Smooth muscle cell (in vitro differentiated cells): ENCODE measurements around the gene GPS1. TPM values are rescaled to one million over a fixed set of nuclear protein-coding genes. Genes with fewer than 3 reads are reported as not detected.

Source experiments
- DNase-seq: peaks from one replicate; lab custom pipeline; 2025; ENCODE audit not compliant: unreplicated experiment; lab: John Stamatoyannopoulos, UW
- H2AFZ ChIP-seq: fragments of 200-600 bp; sonication (generic); 2 replicates; pipeline ENCODE4 v1.6.0; 2016; ENCODE audit warnings: antibody characterized with exemption, low read depth, mild to moderate bottlenecking
- H3F3A ChIP-seq: fragments of 200-600 bp; sonication (generic); 2 replicates; pipeline ENCODE4 v1.6.0; 2017; ENCODE audit warnings: antibody characterized with exemption, low read depth
- H3K27ac ChIP-seq: fragments of 200-600 bp; sonication (generic); 2 replicates; pipeline ENCODE4 v1.5.1; 2016; ENCODE audit warnings: low read depth, mild to moderate bottlenecking
- H3K27me3 ChIP-seq: fragments of 200-600 bp; sonication (generic); 2 replicates; pipeline ENCODE4 v1.6.1; 2016; ENCODE audit warnings: low read depth, mild to moderate bottlenecking
- H3K36me3 ChIP-seq: fragments of 200-600 bp; sonication (generic); 2 replicates; pipeline ENCODE4 v1.5.1; 2016; ENCODE audit warnings: low read depth
- H3K4me1 ChIP-seq: fragments of 200-600 bp; sonication (generic); 2 replicates; pipeline ENCODE4 v1.5.1; 2016; ENCODE audit warnings: low read depth
- H3K4me2 ChIP-seq: fragments of 200-600 bp; sonication (generic); 2 replicates; pipeline ENCODE4 v1.6.0; 2016; ENCODE audit warnings: mild to moderate bottlenecking
- H3K4me3 ChIP-seq: fragments of 200-600 bp; sonication (generic); 2 replicates; pipeline ENCODE4 v1.5.1; 2016; ENCODE audit warnings: mild to moderate bottlenecking
- H3K79me2 ChIP-seq: fragments of 200-600 bp; sonication (generic); 2 replicates; pipeline ENCODE4 v1.6.0; 2016; ENCODE audit warnings: low read depth, mild to moderate bottlenecking
- H3K9ac ChIP-seq: fragments of 200-600 bp; sonication (generic); 2 replicates; pipeline ENCODE4 v1.6.0; 2016; ENCODE audit warnings: low read depth
- H3K9me3 ChIP-seq: fragments of 200-600 bp; sonication (generic); replicated peaks from 2 replicates; pipeline ENCODE4 v1.5.1; 2016; ENCODE audit warnings: low read depth
- H4K20me1 ChIP-seq: fragments of 200-600 bp; sonication (generic); 2 replicates; pipeline ENCODE4 v1.6.0; 2016; ENCODE audit warnings: low read depth
- WGBS: methylation state at CpG from one replicate; pipeline ENCODE4 v1.1.7; 2016; ENCODE audit warnings: low lambda C conversion rate; 5-methylcytosine and 5-hydroxymethylcytosine counted together
- polyA plus RNA-seq: library from polyadenylated mRNA; unstranded; fragments of >200 nt; fragmentation: Nextera tagmentation; extraction: Ambion mirVana; gene quantifications from 2 replicates; pipeline ENCODE4 v1.2.1, GENCODE V29; 2016
- total RNA-seq: library from RNA; depleted of rRNA; stranded (reverse); fragments of >200 nt; gene quantifications from 2 replicates; pipeline ENCODE4 v1.2.3, GENCODE V29; 2014
- TF ChIP-seq, protein P1 (sequence below): fragments of 200-600 bp; sonication (generic); IDR thresholded peaks from 2 replicates; pipeline ENCODE4 v1.5.1; 2017; ENCODE audit warnings: borderline replicate concordance, mild to moderate bottlenecking, antibody characterized with exemption; ENCODE audit not compliant: insufficient read depth, poor library complexity, severe bottlenecking

Gene GPS1
- total and polyA plus RNA-seq, 2 experiments from 2014 or later: 93.7 to 134 TPM

DNA sequence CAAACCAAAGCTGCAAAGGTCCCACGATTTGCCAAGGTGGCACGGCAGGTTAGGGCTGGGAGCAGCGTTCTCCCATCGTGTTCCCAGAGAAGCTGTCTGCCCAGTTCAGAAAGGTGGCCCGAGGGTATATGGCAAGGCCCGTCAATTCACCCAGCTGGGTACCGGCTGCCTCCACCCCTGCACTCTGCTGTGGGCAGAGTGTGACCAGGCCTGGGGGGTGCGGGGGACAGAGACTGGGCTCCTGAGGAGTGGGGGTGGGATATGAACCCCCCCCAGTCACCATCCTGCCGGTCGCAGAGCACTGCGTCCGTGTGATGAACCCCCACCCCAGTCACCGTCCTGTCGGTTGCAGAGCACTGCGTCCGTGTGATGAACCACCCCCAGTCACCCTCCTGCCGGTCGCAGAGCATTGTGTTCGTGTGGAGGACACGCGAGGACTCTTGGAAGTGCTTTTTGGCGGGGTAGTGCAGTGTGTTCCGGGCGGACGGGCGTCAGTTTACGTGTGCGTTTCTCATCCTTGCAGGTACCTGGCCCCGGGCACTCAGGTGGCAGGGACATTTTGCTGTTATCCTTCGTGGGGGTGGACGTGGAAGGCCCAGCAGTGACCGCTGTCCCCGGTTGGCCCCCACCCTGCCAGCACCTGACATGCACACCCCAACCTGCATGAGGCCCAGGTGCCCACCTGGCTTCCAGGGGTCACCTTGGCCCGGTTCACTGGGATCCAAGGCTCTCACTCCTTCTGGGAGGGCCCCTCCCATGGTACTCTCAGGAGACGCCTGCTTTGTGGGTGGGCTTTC is 49.0 kb downstream of the GPS1 start:
- TF ChIP-seq, protein P1, sequence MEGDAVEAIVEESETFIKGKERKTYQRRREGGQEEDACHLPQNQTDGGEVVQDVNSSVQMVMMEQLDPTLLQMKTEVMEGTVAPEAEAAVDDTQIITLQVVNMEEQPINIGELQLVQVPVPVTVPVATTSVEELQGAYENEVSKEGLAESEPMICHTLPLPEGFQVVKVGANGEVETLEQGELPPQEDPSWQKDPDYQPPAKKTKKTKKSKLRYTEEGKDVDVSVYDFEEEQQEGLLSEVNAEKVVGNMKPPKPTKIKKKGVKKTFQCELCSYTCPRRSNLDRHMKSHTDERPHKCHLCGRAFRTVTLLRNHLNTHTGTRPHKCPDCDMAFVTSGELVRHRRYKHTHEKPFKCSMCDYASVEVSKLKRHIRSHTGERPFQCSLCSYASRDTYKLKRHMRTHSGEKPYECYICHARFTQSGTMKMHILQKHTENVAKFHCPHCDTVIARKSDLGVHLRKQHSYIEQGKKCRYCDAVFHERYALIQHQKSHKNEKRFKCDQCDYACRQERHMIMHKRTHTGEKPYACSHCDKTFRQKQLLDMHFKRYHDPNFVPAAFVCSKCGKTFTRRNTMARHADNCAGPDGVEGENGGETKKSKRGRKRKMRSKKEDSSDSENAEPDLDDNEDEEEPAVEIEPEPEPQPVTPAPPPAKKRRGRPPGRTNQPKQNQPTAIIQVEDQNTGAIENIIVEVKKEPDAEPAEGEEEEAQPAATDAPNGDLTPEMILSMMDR: no peak
- peaks cover 13% of the 10 kb centered on the region for H3F3A ChIP-seq
- H3K4me2 ChIP-seq: peak overlapping the region; percentile 100
- H3K27me3 ChIP-seq: no peaks in the 10 kb centered on the region
- no peaks in the 10 kb centered on the region for H3K9me3 ChIP-seq
- WGBS: 91% methylated on average over 33 of the region's 35 CpGs
- no peak overlapping the region for H2AFZ ChIP-seq
- peaks cover 21% of the 10 kb centered on the region for H4K20me1 ChIP-seq
- H3K9ac ChIP-seq: no peak overlapping the region
- H3K4me3 ChIP-seq: no peak overlapping the region
- DNase-seq: no peak
- H3K27ac ChIP-seq: no peak overlapping the region
- H3K4me1 ChIP-seq: peaks cover 56% of the 10 kb centered on the region
- H3K79me2 ChIP-seq: peaks cover 23% of the 10 kb centered on the region
- H3K36me3 ChIP-seq: no peaks in the 10 kb centered on the region

DNA sequence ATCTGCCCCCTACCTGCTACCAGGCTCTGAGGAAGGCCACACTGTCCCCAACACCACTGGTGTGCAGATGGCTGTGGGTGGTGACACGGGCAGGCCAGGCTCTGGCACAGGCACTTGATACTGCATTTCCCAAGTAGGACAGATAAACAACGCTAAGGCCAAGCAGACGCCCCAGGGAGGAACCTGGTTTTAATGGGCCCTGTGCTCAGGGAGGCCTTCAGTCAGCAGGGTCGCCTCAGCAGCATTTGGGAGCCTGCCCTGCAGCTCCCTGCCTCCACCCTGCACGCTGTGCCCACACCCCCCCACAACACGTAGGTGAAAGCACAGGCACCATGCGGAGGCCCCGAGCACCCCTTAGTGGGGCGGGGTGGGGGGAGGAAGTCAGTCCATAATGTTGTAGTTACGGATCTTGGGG is 49.6 kb downstream of the GPS1 start:
- no peak overlapping the region for H3K9ac ChIP-seq
- WGBS: 84% methylated on average over 10 of the region's 10 CpGs

DNA sequence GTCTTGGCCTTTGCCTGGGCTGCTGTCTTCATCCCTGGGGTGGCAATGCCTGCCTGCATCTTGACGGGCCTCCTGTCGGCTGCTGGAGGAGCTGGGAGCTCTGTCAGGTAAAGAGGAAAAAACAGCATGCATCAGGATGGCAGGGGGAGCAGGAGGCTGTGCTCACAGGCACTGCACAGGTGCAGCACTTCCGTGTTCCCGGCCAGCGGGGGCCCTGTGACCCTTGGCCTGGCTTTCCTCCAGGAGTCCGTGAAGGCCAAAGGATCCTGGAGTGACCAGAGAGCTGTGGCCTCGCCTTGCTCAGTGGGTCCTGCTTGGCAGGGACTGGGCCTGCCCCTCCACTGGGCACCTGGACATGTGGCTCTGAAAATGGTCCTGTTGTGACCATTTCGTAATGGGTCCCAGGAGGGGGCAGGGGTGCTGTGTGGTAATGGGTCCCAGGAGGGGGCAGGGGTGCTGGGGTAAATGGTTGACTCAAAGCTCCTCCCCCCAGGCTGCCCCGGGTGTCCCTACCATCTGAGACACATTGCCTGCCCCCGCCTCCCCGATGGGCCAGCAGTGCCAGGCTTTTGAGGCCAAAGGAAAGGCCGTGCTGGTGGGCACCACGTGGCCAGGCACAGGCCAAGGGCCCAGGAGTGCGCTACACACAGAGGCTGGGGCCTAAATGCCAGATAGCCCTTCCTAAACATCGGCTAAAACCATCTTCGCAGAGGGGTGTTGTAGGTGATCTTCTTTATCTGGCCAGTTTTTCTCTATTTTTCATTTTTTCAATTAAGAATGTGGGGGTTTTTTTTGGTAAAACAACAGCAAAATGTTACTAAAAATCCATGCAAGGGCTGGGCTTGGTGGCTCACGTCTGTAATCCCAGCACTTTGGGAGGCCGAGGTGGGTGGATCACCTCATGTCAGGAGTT is 50.3 kb downstream of the GPS1 start:
- DNase-seq: no peak
- TF ChIP-seq, protein P1: no peak
- no peak overlapping the region for H3K4me3 ChIP-seq
- peaks cover 9% of the 10 kb centered on the region for H3K79me2 ChIP-seq
- H3F3A ChIP-seq: peaks cover 13% of the 10 kb centered on the region
- H3K27me3 ChIP-seq: no peaks in the 10 kb centered on the region
- H4K20me1 ChIP-seq: peaks cover 8% of the 10 kb centered on the region
- no peaks in the 10 kb centered on the region for H3K9me3 ChIP-seq
- no peak overlapping the region for H3K27ac ChIP-seq
- no peaks in the 10 kb centered on the region for H3K36me3 ChIP-seq
- WGBS: 85% methylated on average over 18 of the region's 18 CpGs
- H2AFZ ChIP-seq: no peak overlapping the region
- no peak overlapping the region for H3K9ac ChIP-seq
- H3K4me1 ChIP-seq: peaks cover 49% of the 10 kb centered on the region
- H3K4me2 ChIP-seq: no peak overlapping the region

More for the DNA sequence above, 49.6 kb downstream of the GPS1 start:
- Histone ChIP-seq H3K27me3 (no peaks in the 10 kb centered on the region), H3K9me3 (no peaks in the 10 kb centered on the region), H3K4me2 (no peak overlapping the region), H3K36me3 (no peaks in the 10 kb centered on the region), H3K4me3 (no peak overlapping the region), H3K79me2 (peaks cover 17% of the 10 kb centered on the region), H4K20me1 (peaks cover 15% of the 10 kb centered on the region), H3K27ac (no peak overlapping the region), H2AFZ (no peak overlapping the region), H3F3A (peaks cover 13% of the 10 kb centered on the region), H3K4me1 (peaks cover 56% of the 10 kb centered on the region)
- DNase-seq: no peak
- TF ChIP-seq, protein P1: no peak
